GM12891 (cell line): ENCODE results near the gene REELD1.

Experiments used
- POLR2A ChIP-seq: IDR thresholded peaks from 2 replicates; pipeline ENCODE4 v1.6.1; 2011; ENCODE audit warnings: low read depth, low read length, control low read depth
- POU2F2 ChIP-seq: IDR thresholded peaks from 2 replicates; pipeline ENCODE4 v1.6.1; 2011; ENCODE audit warnings: low read depth, mild to moderate bottlenecking, control low read depth, low read length, moderate library complexity

DNA sequence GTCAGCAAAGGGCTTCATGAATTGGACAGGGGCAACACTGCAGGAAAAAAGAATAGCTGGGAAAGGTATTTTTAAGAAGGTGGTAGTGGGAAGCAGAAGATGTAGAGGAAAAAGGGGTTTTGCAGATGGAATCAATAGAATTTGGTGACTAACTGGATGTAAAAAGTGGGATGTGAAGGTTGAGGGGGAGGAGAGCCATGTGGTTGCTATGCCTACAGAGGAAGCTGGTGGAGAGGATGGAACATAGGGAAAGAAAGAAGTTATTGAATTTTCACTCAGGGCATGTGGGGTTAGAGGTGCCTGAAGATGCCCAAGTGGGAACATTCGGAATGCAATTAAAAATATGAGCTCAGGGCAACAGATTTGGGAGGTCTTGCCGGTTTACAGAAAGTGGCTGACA is 33.0 kb downstream of the REELD1 start:
- TF ChIP-seq POLR2A: no peak
- no peak for TF ChIP-seq POU2F2
